ENCODE measurements around the gene PIK3R3. TPM values are rescaled to one million over a fixed set of nuclear protein-coding genes. Genes with fewer than 3 reads are reported as not detected.

The PIK3R3 gene
- total RNA-seq, 1 experiment from 2014 or later: 1.6 TPM

GRCh38 chr1:46068525-46068924, 63.9 kb downstream of the PIK3R3 start:
- Histone ChIP-seq H3K27me3 (ENCODE audit: insufficient read depth, low read length) (no peaks in the 10 kb centered on the region), H3K36me3 (ENCODE audit: control insufficient read depth in 1 of 2, insufficient read depth in 2 of 2, low read length in 2 of 2) (no peaks in the 10 kb centered on the region), H2AFZ (ENCODE audit: low read depth, low read length, poor library complexity, severe bottlenecking) (no peak overlapping the region), H3K79me2 (ENCODE audit: insufficient read depth, low read length) (no peaks in the 10 kb centered on the region), H3K9ac (ENCODE audit: low read length) (no peak overlapping the region), H3K4me3 (replicated peaks in 1 of 2; ENCODE audit: low read depth in 1 of 2, low read length in 2 of 2) (no peak overlapping the region), H3K27ac (ENCODE audit: low read depth, low read length) (no peak overlapping the region), H3K9me2 (ENCODE audit: insufficient read depth) (no peaks in the 10 kb centered on the region), H3K4me2 (ENCODE audit: low read length) (no peak overlapping the region), H3K9me3 (ENCODE audit: control insufficient read depth in 1 of 2, insufficient read depth in 1 of 2, low read depth in 1 of 2, low read length in 2 of 2) (no peaks in the 10 kb centered on the region), H4K20me1 (ENCODE audit: insufficient read depth) (no peaks in the 10 kb centered on the region), H3K4me1 (ENCODE audit: control insufficient read depth in 1 of 2, insufficient read depth in 2 of 2, low read length in 2 of 2) (peaks cover 0 to 12% of the 10 kb centered on the region in 2 experiments; a peak in 2 of 4 replicates)
- intact Hi-C loops (cut with micrococcal nuclease): no loop called here
- BruUV-seq (replicated peaks): no TSS peak
- ATAC-seq: no peak
- RAD21 ChIA-PET (ENCODE audit: low non-redundant PET in 1 of 2, low total read pairs in 2 of 2, uncharacterized antibody in 2 of 2, unreplicated experiment in 2 of 2): no interaction called here
- TF ChIP-seq EZH2 (IDR thresholded peaks at IDR 0.05) (no peak), POLR2A (IDR thresholded peaks at IDR 0.05; ENCODE audit: borderline replicate concordance, extremely low read depth, insufficient read depth, insufficient read length) (no peak), ZBTB33 (IDR thresholded peaks at IDR 0.05; ENCODE audit: extremely low read depth, insufficient replicate concordance, low read length) (no peak), EZH2phosphoT487 (IDR thresholded peaks at IDR 0.05; ENCODE audit: borderline replicate concordance) (no peak), CBX3 (IDR thresholded peaks at IDR 0.05; ENCODE audit: low read depth) (no peak), ATF3 (IDR thresholded peaks at IDR 0.05) (no peak), SP1 (IDR thresholded peaks at IDR 0.05; ENCODE audit: low read depth) (no peak), RAD21 (IDR thresholded peaks at IDR 0.05; ENCODE audit: low read depth) (no peak), MAX (IDR thresholded peaks at IDR 0.05) (no peak), FOSL1 (IDR thresholded peaks at IDR 0.05; ENCODE audit: low read depth) (no peak), SRF (IDR thresholded peaks at IDR 0.05; ENCODE audit: low read depth) (no peak), CEBPB (IDR thresholded peaks at IDR 0.05; ENCODE audit: low read depth) (no peak), JUND (IDR thresholded peaks at IDR 0.05) (no peak), ELF1 (IDR thresholded peaks at IDR 0.05; ENCODE audit: borderline replicate concordance, low read depth) (no peak), YY1 (IDR thresholded peaks at IDR 0.05; ENCODE audit: extremely low read depth, insufficient replicate concordance, low read depth, low read length) (no peak), EGR1 (IDR thresholded peaks at IDR 0.05; ENCODE audit: low read depth) (no peak)
- CTCF ChIA-PET: no interaction called here
- DNase-seq (ENCODE audit: low read depth, low spot score): no peak
- POLR2A ChIA-PET: no interaction called here
